Fibroblast of skin of scalp (primary cell): ENCODE measurements around the gene SHOC2.
"Not testable (repeated sequence)": the region's sequence is repeated elsewhere in the genome, so short reads cannot be mapped to it uniquely, and the experiment has no call there.

Source experiments
- DNase-seq: peaks from one replicate; pipeline ENCODE4 v3.0.0-alpha.2; 2013

SHOC2 gene

GRCh38 chr10:110901954-110902819 lies 17.2 kb upstream of the SHOC2 start:
- peak; percentile 64 for DNase-seq

DNA sequence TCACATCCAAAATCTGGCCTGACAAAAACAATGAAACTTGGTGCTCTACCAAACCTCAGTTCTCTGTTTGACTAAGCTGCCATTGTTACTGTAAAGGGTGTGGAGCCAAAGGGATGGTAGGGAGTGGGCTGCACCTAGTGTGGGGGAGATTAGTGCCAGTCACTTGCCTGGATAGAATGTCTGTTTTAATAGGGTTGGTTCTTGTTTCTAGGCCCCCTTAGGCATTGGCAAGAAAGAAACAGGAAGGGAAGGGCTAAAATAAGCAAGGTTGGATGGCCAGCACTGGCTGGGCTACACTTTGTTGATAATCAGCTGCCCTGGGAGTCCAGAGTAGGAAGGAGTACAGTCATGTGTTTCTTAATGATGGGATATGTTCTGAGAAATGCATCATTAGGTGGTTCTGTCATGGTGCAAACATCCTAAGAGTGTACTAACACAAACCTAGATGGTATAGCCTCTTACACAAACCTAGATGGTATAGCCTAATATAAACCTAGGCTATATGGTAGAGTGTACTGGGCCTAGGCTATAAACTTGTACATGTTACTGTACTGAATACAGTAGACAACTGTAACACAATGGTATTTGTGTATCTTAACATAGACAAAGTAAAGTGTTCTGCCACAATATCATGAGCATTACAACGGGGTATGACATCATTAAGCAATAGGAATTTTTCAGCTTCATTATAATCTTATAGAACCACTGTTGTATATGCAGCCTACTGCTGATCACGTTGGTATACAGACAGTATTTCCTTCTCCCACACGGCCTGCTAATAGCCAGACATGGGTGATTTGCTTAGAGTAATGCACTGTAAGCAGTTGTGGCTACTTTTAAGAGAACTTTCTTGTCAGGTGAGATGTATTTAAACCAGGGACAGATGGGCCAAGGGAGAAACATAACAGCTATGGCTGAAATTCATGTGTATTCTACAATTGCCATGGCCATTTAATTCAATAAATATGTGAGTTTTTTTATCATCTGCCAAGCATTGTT lies 15.8 kb upstream of the SHOC2 start:
- no peak for DNase-seq

- DNase-seq, result no peak
Observed at GRCh38 chr10:110910138-110910537, 9.3 kb upstream of the SHOC2 start.

- DNase-seq, result peak; percentile 86
Observed at GRCh38 chr10:110912374-110912773, 7.0 kb upstream of the SHOC2 start.

DNA sequence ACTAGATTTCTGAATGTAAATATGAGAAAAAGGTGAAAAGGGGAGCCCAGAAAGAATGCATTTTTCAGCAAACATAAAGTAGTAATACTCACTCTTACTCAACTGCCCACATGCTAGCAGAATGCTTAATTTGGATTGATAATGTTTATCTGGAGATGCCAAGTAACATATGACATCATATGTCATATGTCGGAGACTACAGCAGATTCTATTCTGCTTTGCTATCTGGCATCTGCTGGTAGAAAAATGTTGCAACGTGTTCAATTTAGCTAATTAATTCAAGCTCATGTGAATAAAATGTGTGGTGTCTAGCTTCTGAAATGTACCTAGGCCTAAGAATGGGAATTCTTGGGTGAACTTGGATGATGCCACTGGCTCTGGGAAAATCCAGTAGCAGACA lies 5.0 kb upstream of the SHOC2 start:
- no peak for DNase-seq

- DNase-seq, result no peak
Observed at GRCh38 chr10:110915035-110915434, 4.4 kb upstream of the SHOC2 start.

GRCh38 chr10:110915600-110915999 lies 3.8 kb upstream of the SHOC2 start:
- not testable (repeated sequence) for DNase-seq

GRCh38 chr10:110916554-110917346 lies 2.7 kb upstream of the SHOC2 start:
- DNase-seq, result peak; percentile 95

GRCh38 chr10:110918269-110918642 lies 1.1 kb upstream of the SHOC2 start:
- peak; percentile 97 for DNase-seq

GRCh38 chr10:110918643-110919348 lies 608 bp upstream of the SHOC2 start, which contains the start of gene BBIP1:
Gene BBIP1, minus strand, starts transcription at chr10:110919180. Its CDS starts 1,023 bp downstream, at chr10:110918157.
- DNase-seq, result peak; percentile 100

DNA sequence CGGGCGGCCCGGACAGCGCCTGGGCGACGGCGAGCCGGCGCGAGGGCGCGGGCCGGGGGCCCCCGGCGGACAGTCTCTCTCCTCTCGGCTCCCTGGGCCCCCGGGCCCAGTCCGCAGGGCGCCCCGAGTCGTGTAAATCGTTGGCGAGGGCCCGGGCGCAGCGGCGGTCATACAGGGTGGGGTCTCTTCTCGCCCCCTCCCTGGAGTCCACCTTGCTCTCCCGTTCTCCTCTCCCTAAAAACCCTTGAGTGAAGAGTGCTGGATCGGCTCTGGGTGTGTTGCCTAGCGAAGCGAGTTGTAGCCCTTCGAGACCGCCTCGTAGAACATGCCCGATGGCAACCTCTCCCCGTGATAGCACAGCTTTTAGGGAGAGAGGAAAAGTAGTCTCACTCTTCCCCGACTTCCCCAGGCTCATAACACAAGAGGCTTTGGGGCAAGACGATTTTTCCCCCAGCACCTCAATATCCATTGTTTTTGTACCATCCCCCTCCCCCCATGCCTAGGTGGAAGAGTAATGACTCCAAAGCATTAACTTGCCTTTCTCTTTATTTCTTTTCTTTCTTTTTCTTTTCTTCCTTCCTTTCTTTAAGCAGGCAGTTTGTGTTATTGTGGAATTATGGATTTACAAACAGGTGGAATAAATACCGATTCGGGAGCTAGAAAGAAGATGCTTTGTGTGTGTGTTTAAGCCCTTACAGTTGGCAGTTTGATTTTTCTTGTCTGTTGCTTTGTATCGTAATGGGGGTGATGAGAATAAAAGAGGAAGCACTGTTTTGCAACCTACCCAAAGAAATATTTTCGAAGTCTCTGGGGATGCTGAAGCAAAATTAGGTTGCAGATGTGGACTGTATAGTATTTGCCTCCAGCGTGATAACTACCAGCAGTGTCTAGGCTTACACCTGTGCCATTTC lies 822 bp downstream of the SHOC2 start:
- DNase-seq, result peak; percentile 52

GRCh38 chr10:110923856-110924493 lies 4.6 kb downstream of the SHOC2 start:
- DNase-seq, result no peak

- DNase-seq, result no peak
Observed at GRCh38 chr10:110927461-110927860, 8.1 kb downstream of the SHOC2 start.

DNA sequence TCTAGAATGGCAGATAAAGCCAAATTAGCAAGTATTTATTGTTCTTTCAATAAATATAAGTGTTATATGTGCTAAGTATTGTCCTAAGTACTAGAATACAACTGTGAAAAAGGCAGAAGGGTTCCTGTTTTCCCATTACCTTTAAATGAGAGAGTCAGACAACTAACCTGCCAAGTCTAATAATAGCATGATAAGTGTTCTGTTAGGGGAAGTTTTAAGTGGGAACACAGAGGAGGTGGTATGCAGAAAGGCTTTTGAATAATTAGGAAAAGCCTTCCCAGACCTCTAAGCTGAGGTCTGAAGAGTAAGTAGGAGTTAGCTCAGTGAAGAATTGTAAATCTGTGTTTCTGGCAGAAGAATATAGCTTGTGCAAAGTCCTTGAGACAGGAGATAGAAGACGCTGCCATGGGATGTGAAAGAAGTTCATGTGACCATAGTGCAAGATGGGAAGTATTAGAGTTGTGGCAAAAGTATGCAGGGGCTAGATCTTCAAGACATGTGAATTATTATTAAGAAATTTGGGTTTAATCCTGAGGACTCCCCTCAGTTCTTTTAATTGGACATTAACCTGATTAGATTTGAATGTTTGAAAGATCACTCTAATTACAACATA lies 12.5 kb downstream of the SHOC2 start:
- no peak for DNase-seq

- no peak for DNase-seq
Observed at GRCh38 chr10:110932505-110933180, 13.2 kb downstream of the SHOC2 start.

GRCh38 chr10:110936757-110937156 lies 17.4 kb downstream of the SHOC2 start:
- DNase-seq, result no peak

- no peak for DNase-seq
Observed at GRCh38 chr10:110939419-110939818, 20.0 kb downstream of the SHOC2 start.

GRCh38 chr10:110944792-110945396 lies 25.5 kb downstream of the SHOC2 start:
- peak; percentile 65 for DNase-seq

DNA sequence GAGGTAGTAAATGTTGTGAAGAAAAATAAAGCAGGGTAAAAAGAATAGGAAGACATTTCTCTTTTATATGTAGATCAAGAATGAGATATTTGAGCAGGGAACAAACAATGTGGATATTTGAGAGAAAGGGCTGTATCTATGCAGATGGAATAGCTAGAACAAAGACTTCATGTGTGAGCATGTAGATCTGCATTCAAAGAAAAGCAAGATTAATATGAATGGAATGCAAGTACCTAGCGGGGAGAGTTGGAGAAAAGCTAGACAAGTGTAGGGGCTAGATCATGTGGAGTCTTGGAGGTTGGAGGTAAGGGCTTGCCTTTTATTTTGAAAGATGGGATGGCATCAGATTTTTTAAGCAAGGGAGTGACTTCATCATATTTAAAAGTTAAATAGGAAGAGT lies 27.1 kb downstream of the SHOC2 start:
- no peak for DNase-seq
